Activated CD4-positive, alpha-beta T cell treated with anti-CD3 and anti-CD28 coated beads, Interleukin-2, amount 50 U/mL, for 48 hours (primary cell): ENCODE data around the gene TBC1D9.

Experiments used
- DNase-seq, 2 experiments: peaks; one replicate each; pipeline ENCODE4 v3.0.0-alpha.2; 2020

The TBC1D9 gene

DNA sequence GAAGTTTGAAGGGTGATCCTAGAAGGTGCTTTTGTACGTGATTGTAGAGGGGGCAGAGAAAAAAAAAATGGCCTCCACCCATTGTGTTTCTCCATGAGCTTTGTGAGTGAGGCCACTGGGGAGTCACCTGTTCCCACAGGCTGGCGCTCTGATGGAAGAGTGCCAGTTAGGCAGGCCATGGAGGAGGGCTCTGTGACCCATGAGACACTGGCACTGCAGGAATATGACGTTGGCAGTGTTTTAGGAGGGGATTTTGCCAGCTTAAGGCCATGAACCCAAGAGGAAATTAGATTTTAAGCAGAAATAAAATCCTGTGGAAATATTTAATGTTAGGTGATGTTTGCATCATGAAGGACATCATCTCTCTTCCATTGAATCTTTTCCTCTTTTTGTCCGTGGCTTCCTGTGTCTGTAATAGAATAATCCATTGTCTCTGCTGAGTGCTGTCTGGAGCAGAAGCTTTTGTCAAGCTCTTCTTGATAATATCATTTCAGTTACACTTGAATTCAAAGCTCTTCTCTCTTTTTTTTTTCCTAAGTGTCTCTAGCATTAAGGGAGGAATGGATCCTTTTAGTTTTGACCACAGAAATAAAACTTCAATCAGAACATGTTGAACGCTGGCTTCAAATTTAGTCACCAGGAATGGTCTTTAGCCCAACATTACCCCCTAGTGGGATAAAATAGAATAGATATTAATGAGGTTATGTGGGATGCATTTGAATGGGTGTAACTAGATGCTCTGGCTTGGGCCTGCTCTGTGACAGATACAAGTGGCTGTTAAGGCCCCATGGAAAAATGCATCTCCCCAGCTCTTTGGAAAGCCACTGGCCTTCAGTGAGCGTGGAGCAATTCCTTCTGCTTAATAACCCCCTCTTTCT is 146.4 kb downstream of the TBC1D9 start:
- no peak for DNase-seq

DNA sequence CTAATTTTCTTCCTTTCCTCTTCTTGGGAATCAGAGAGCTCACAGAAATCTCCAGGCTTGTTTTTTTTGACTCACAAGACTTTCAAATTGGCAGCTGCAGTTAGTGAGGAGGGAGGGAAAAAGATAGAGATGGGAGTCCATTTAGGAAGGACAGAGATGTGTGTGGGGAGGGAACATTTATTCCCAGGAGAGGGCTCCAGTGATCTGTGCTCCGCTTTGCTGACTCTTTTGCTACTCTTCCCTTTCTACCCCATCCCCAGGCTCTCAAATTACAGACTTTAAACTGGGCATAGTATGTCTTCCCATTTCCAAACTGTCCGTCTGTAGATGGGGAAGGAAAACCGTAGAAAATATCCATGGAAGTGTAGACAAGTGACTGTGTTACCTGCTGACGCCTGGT is 148.3 kb downstream of the TBC1D9 start:
- no peak for DNase-seq

DNA sequence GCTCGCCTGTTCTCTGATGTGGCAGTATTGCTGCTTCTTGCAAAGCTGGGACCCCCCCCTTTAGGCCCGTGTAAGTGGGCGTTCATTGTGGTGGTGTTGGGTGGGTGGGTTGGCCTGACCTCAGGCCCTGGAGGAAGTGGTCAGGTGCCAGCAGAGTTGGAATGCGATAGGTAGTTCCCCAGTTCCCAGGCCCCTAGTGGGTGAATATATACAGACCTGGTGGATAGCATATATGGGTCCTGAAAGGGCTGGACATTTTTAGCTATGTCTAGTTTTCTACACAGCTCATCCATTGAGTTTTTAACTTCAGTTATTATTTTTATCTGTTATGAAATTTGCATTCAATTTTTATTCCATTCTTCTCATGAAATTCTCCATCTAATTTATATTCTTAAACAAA is 151.6 kb downstream of the TBC1D9 start:
- no peak for DNase-seq

DNA sequence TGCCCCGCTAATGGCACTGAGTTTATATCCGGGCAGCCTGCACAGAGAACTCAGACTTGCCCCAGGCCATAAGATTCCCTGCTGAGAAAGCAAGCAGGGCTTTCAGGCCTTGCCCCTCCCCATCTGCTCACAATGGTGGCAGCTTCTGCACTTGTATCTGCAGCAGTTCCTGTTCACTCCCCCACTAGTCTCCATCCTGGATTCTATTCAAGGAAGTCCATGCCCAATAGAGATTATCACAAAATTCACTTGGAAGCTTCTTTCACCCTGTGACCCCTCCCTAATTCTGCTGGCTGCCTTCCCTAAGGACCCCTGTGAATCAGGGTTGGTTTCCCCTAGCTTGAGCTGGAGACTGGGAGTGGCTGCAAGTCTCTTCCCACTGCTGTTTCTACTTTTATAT is 152.9 kb downstream of the TBC1D9 start:
- no peak for DNase-seq

DNA sequence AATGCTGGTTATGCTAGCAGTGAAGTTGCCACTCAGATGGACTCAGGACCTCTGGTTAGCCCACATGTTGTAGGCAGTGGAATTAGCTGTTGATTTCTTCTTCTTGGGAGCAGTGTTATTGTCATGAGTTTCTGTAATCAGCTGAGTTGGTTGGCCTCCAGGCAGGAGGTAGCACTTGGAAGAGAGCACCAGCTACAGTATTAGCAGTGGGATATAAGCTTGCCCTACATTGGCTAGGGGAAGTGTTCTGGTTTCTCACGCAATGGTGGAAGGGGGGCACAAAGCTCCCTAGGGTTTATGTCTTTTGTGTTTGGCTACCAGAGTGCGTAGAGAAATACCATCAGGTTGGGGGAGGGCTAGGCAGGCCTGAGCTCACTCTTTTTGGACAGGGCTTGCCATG is 153.5 kb downstream of the TBC1D9 start:
- DNase-seq: no peak

DNA sequence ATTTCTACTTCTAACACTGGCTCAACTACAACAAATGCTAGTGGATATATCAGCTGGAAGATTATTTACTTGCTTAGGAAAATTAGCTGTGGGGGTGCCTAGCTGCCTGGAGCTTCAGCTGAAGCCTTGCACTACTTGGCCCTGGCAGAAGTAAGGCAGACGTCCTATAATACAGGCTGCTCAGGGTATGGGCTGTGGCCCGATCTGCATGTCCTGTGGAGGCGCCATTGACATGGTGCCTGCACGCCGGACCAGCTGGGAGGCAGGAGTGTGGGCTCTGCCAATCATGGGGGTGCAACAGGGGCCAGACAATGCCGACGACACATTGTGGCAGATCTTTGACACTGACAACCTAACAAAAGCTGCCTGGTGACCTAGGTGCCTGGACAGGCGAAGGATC is 155.8 kb downstream of the TBC1D9 start:
- no peak for DNase-seq

DNA sequence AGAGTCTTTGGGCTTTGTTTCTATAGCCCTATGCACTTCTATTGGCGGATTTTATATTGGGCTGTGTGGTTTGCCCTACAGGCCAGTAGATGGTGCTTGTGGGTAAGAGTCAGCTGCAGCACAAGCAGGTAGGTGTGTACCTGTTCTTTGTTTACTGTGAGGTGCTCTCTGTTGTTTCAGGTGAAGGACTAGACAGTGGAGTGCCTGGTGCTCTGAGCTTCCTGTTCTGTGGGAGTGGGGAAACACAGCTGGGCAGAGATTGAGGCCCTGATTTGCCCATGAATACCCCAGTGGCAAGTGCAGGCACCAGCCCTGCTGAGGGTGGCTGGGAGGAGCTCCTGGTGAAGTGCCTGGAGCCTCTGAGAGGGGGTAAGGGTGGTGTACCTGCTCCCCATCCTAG is 161.1 kb downstream of the TBC1D9 start:
- DNase-seq: no peak

DNA sequence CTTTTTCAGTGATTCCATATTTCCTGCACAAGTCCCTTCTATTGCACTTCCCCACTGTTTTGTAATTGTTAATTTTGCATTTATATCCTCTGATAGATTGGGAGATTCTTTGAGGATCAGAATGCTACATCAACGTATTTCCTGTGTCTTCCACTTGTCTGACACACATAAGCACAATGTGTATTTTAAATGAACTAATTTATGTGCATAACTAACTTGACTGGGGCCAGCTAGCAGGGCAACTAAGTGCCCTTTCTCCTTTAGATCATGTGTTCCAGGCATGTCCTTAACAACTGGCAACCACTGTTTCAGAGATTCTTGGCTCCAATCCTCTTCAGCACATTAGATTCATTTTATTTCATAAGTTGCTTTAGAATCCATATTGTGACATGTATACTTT is 171.7 kb downstream of the TBC1D9 start:
- DNase-seq: no peak

DNA sequence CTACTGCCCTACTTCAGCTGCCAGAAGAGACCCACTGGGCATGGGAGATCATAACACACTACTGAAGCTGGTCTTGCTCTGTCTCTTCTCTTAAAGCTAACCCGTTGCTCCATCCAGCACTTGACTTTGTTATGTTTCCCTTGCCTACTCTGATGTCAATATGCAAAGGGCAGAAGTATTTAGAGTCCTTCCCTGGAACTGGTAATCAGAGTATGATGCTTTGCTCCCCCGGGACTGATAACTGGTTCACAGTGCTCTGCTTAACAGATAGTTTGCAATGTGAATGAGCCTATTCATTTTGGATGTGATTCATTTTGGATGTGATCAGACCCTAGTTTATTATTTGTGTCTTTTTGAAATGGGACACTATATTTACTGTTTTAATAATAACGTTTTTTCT is 175.1 kb downstream of the TBC1D9 start:
- DNase-seq: no peak

DNA sequence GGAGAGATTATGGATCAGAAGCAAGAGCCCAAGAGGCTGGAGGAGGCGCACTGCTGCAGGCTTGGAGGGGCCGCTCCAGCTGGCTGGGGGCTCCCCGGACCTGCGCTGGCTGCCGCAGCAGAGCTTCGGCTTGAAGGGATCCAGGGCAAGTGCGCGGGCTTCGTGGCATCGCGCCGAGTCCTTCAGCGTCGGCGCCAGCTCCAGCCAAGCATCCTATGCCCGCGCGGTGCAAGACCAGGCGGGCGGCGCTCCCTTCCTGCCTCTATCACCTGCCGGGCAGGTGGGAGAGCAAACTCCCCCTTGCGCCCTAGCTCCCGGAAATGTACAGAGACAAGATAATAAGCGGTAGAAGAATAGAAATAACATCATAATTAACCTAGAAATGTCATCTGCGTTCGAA is 176.9 kb downstream of the TBC1D9 start:
- DNase-seq: no peak

DNA sequence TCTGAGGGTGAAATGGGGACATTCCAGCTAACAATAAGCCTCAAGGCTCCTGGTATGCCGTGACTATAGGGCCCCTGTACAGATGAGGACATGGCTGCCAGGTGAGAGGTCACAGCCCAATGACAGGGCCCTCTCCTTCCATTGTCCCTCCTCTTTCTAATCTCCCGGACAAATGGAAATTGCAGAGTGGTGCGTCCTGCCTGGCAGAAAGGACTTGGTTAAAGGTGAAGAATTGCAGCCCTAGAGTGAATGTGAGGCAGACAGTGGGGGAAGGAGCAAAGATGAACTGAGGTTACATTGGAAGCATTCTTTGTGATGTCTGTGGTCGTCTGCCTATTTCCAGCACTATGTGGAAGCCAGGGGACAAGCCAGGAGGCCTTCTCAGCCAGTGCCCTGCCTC is 180.7 kb downstream of the TBC1D9 start:
- DNase-seq: no peak

DNA sequence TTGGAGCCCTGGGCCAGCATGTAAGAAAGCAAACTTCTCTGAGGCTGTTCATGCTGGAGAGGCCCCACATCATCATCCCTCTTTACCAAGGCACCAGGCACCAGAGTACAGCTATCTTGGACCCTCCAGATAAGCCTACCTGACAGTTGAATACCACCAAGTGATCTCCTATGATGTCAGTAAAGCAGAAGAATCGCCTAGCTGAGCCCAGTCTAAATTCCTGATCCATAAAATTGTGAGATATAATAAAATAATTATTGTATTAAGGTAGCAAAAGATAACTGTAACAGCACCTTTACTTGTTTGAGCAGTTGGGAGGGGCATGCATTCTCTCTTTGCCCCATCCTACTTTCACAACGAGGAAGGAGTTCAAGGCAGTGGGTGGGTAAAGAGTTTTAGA is 184.6 kb downstream of the TBC1D9 start:
- no peak for DNase-seq
